ENCODE results near the gene LCN6. TPM values are rescaled to one million over a fixed set of nuclear protein-coding genes. Genes with fewer than 3 reads are reported as not detected.

Gene LCN6
- total RNA-seq, 1 experiment from 2014 or later: not detected

GRCh38 chr9:136729144-136729543 is 19.2 kb downstream of the LCN6 start (continued):
- TF ChIP-seq MXD4 (CRISPR knock-in tag; IDR thresholded peaks at IDR 0.05; ENCODE audit: borderline replicate concordance) (no peak), ZNF232 (CRISPR knock-in tag; IDR thresholded peaks at IDR 0.05) (no peak), ZNF671 (CRISPR knock-in tag; IDR thresholded peaks at IDR 0.05) (no peak), GRHL2 (CRISPR knock-in tag; IDR thresholded peaks at IDR 0.05; ENCODE audit: insufficient replicate concordance, severe bottlenecking) (no peak), SP1 (CRISPR knock-in tag; conservative IDR thresholded peaks at IDR 0.05) (no peak), HMGXB4 (CRISPR knock-in tag; IDR thresholded peaks at IDR 0.05) (no peak), ETV6 (CRISPR knock-in tag; IDR thresholded peaks at IDR 0.05) (no peak), NFYB (CRISPR knock-in tag; conservative IDR thresholded peaks at IDR 0.05; ENCODE audit: low read depth) (no peak), GTF2I (CRISPR knock-in tag; conservative IDR thresholded peaks at IDR 0.05) (no peak), FOXP1 (CRISPR knock-in tag; IDR thresholded peaks at IDR 0.05; ENCODE audit: borderline replicate concordance) (no peak), ZNF121 (CRISPR knock-in tag; IDR thresholded peaks at IDR 0.05) (no peak)

- peak overlapping the region; percentile 64 for H3K4me3 Mint-ChIP-seq
- CTCF ChIA-PET: interaction anchor here (0.8 to 3.4 kb wide), 28 partner anchors 9 to 383 kb away, joined by 3 to 40 read pairs (median 6); partner anchors contain the start of genes AGPAT2, FBXW5, LCN10 and LCN15
- peak; percentile 52; the same call in 1 of the 2 replicates for TF ChIP-seq MAX (CRISPR knock-in tag; IDR thresholded peaks at IDR 0.05)
- TF ChIP-seq ZNF416 (CRISPR knock-in tag; IDR thresholded peaks at IDR 0.05): no peak
- no peak for TF ChIP-seq CDX4 (CRISPR knock-in tag; IDR thresholded peaks at IDR 0.05; ENCODE audit: borderline replicate concordance)
- TF ChIP-seq HMGXB4 (CRISPR knock-in tag; IDR thresholded peaks at IDR 0.05): 0 out of 2 replicates have a peak, but pooled peaks have one; percentile 49
- TF ChIP-seq ZNF138 (CRISPR knock-in tag; conservative IDR thresholded peaks at IDR 0.05): peak; percentile 76; the same call in 1 of the 2 replicates
- no peak for TF ChIP-seq E2F1 (CRISPR knock-in tag; IDR thresholded peaks at IDR 0.05)
- no peak for TF ChIP-seq USF1 (CRISPR knock-in tag; IDR thresholded peaks at IDR 0.05)
- no peak; the same call in 1 of the 2 replicates for TF ChIP-seq JUN (CRISPR knock-in tag; IDR thresholded peaks at IDR 0.05)
- TF ChIP-seq FOXP4 (CRISPR knock-in tag; IDR thresholded peaks at IDR 0.05): no peak
- TF ChIP-seq ATF6 (CRISPR knock-in tag; IDR thresholded peaks at IDR 0.05): no peak
- TF ChIP-seq OVOL2 (CRISPR knock-in tag; IDR thresholded peaks at IDR 0.05; ENCODE audit: borderline replicate concordance): no peak
- 0 out of 2 replicates have a peak, but pooled peaks have one; percentile 43 for TF ChIP-seq IRF1 (CRISPR knock-in tag; IDR thresholded peaks at IDR 0.05)
- TF ChIP-seq ZNF219 (CRISPR knock-in tag; IDR thresholded peaks at IDR 0.05; ENCODE audit: borderline replicate concordance): no peak
- TF ChIP-seq ZNF423 (CRISPR knock-in tag; IDR thresholded peaks at IDR 0.05): peak; percentile 36; the same call in 1 of the 2 replicates
These were observed 19.7 kb downstream of the LCN6 start for GRCh38 chr9:136728548-136729123.

More at GRCh38 chr9:136728548-136729123, 19.7 kb downstream of the LCN6 start:
- no peak overlapping the region for H3K27ac Mint-ChIP-seq
- peaks cover 21% of the 10 kb centered on the region for H3K4me1 Mint-ChIP-seq
- no peaks in the 10 kb centered on the region for H3K9me3 Mint-ChIP-seq
- POLR2A ChIA-PET: interaction anchor here (1.0 to 1.3 kb wide), 4 partner anchors 8 to 72 kb away, joined by 3 read pairs; no protein-coding TSS in a partner anchor
- DNase-seq (ENCODE audit: low spot score) (peak; percentile 60), ATAC-seq (peak; percentile 31)
- no peaks in the 10 kb centered on the region for H3K27me3 Mint-ChIP-seq (ENCODE audit: low read depth)
- H3K36me3 Mint-ChIP-seq: peaks cover 34% of the 10 kb centered on the region

Measured in WTC11 (cell line).